HG03175 (cell line): Measurements from ENCODE around the gene UGT1A5.

Experiments used
- ATAC-seq: cut with Tn5 transposase; IDR thresholded peaks from one replicate; pipeline ENCODE4 v1.9.1; 2021; ENCODE audit warnings: mild to moderate bottlenecking, moderate library complexity; ENCODE audit not compliant: unreplicated experiment

The UGT1A5 gene

DNA sequence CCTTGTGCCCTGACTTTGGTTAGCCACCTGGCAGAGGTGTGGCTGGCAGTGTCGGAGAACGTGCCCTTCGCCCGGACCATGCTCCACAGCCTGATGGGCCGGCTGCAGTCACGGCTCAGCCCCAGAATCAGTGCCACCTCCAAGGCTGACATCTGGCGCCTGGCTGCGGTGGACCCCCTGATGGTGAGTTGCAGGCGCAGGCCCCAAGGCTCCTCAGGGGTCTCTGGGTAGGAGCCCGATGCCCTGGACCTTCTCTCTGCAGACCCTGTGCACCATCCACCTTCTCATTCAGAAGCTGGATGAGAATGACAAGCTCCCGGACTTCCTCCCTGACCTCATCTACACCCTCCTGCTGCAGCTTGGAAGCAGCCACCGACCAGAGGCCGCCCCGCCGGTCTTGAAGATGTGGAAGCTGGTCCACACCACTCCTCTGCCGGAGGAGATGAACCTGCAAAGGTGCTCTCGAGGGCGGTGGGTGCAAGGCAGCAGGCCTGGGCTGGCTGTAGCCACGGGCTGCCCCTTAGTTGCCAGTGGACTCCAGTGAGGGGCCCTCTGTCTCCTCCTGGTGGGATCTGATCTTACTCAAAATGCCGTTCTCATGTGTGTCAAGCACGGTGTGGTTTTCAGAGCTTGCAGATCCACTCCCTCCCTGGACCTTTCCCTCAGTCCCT, 109.5 kb downstream of the UGT1A5 start:
- ATAC-seq, result no peak
